DMS114 treated with DMSO at 0.1 percent for 48 hours (cell line): ENCODE results near the gene DBF4.
"Not testable (repeated sequence)": the region's sequence is repeated elsewhere in the genome, so short reads cannot be mapped to it uniquely, and the experiment has no call there.

ENCODE experiments used
- DNase-seq: peaks from one replicate; lab custom pipeline; 2025; ENCODE audit not compliant: unreplicated experiment; lab: John Stamatoyannopoulos, UW

DBF4 gene, protein sequence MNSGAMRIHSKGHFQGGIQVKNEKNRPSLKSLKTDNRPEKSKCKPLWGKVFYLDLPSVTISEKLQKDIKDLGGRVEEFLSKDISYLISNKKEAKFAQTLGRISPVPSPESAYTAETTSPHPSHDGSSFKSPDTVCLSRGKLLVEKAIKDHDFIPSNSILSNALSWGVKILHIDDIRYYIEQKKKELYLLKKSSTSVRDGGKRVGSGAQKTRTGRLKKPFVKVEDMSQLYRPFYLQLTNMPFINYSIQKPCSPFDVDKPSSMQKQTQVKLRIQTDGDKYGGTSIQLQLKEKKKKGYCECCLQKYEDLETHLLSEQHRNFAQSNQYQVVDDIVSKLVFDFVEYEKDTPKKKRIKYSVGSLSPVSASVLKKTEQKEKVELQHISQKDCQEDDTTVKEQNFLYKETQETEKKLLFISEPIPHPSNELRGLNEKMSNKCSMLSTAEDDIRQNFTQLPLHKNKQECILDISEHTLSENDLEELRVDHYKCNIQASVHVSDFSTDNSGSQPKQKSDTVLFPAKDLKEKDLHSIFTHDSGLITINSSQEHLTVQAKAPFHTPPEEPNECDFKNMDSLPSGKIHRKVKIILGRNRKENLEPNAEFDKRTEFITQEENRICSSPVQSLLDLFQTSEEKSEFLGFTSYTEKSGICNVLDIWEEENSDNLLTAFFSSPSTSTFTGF

DNA sequence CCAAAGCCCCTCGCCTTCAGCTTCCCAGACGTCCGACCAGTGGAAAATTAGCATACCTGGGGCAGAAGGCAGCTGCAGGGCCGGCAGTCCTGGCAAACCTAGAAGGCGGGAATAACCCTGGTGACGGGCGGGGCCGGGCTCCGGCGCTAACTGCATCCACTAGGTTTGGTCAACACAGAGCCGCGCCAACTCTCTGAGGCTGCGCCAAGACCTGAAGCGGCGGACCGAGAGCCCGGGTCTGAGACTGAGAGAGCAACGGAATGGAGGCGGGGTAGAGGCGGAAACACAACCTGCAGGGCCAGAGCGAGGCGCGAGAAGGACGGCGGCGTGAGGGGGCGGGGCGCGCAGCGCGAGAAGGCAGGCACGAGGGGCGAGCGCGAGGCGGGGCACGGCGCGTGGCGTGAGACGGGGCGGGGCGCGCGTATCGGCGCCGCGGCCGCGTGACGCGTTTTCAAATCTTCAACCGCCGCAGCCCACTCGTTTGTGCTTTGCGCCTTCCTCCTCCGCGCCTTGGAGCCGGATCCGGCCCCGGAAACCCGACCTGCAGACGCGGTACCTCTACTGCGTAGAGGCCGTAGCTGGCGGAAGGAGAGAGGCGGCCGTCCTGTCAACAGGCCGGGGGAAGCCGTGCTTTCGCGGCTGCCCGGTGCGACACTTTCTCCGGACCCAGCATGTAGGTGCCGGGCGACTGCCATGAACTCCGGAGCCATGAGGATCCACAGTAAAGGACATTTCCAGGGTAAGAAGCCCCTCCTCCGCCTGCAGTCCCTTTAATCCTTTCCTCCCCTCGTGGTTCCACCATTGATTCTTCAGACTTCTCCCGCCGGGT lies at the start of gene DBF4, which contains the start of gene SLC25A40:
DBF4 (plus strand) TSS at position 454 of the 829 bp plus-strand sequence; CDS start at position 694, 240 bp downstream.
SLC25A40 (minus strand) TSS at position 321 of the 829 bp plus-strand sequence. CDS start 17,633 bp downstream, outside the sequence.
- DNase-seq = peak; percentile 90

DNA sequence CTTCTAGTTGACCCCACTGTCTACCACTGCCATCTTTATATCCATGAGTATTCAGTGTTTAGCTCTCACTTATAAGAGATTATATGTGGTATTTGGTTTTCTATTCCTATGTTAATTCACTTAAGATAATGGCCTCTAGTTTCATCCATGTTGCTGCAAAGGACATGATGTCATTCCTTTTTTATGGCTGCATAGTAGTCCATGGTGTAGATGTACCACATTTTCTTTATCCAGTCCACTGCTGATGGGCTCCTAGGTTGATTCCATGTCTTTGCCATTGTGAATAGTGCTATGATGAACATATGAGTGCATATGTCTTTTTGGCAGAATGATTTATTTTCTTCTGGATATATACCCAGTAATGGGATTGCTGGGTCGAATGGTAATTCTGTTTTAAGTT lies 47.9 kb upstream of the DBF4 start:
- DNase-seq = not testable (repeated sequence)

DNA sequence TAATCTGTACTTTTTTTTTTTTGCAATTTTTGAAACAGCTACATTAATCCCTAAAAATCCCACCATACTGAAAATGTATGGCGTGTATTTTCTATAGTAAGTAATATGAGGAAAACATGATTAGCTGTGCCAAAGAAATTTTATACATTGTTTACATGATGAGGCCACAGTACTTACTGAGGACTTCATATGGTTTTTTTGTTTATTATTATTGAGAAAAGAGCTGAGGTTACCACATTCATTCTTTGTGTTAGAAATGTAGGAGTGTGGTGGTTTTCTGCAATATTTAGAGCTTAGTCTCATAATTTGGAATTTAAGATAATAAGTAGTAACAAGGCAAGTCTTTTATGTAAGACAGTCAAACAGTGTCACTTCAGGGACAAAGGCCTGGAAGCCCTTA lies 45.2 kb upstream of the DBF4 start:
- no peak for DNase-seq

DNA sequence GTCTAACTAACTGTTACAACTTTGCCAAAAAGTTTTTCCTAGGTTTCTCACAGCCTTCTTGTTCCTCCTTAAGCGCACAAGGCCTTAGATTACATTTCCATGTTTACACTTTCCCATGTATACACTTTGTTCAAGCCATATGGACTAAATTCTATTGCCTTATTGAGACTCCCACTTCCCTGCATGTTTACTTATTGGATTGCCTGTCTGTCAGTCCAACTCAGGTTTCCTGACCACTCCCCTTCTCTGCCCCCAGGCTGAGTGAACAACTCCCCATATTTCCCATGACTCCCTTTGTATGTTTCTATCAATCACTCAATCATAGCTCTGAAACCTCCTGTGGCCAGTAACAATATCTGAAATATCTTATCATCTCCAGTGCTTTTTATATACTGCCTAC lies 43.2 kb upstream of the DBF4 start:
- no peak for DNase-seq

DNA sequence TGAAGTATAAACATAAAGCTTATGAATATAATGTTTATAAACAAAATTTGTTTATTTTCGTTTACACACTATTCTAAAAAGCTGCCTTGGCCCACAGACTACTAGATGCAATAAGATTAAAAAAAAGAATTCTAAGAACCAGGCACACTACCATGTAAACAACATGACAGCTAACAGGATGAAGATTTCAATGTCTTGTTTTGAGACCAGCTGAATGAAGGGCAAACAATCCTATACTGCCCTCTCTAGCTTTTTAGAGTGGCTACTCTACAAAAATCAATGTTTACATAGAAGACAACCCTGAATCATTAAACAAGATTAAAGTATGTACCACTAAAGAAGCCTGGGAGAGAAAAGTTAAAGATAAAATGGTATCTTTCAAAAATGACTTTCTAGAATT lies 38.7 kb upstream of the DBF4 start:
- no peak for DNase-seq

DNA sequence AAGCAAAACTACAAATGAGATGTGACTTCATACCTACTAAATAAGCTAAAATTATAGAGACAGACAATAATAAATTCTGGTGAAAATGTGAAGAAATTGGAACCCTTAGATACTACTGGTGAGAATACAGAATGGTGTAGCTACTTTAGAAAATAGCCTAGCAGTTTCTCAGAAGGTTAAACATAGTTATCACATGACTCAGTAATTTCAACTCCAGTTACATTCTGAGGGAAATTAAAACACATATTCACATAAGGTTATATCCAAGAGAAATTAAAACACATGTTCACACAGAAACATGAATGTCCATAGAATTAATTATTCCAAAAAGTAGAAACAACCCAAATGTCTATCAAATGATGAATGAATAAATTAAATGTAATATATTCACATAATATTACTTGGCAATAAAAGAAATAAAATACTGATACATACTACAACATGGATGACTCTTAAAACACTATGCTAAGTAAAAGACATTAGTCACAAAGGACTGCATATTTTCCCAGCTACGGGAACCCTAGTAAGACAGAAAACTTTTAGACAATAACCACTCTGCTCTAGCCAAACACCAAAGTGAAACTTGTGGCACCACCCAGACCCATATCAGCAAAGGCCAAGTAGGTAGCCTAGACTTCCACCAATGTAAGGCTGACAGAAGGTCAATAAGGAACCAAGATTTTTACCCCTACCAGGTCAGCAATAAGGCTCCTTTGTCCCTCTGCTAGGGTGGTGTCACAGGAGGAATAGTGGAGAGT lies 25.3 kb upstream of the DBF4 start:
- no peak for DNase-seq

DNA sequence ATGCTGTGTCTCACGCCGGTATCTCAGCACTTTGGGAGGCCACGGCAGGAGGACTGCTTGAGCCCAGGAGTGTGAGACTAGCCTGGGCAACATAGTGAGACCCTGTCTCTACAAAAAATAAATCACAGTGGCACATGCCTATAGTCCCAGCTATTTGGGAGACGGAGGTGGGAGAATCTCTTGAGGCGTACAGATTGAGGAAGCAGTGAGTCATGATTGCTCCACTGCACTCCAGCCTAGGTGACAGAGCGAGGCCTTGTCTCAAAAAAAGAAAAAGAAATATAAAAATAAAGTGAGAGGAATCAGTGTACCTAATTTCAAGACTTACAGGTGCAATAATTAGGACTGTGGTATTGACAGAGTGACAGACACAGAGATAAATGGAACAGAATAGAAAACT lies 24.0 kb upstream of the DBF4 start:
- no peak for DNase-seq

DNA sequence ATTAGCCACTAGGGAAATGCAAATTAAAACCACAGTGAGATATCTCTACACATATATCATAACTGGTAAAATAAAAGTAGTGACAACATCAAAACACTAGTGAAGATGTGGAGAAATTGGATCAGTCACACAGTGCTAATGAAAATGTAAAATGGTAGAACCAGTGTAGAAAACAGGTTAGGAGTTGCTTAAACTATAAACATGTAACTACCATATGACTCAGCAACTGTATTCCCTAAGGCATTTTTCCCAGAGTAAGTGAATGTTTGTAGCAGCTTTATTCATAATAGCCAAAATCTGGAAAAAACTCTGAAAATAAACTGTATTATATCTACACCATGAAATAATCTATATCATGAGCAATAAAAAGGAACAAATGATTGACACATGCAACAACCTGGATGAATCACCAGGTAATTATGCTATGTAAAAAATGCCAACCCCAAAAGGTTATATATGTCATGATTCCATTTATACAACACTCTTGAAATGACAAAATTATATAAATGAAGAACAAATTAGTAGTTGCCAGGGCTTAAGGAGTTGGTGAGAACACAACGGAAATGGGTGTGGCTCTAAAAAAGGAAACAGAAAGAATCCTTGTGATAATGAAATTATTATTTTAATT lies 22.9 kb upstream of the DBF4 start:
- no peak for DNase-seq

DNA sequence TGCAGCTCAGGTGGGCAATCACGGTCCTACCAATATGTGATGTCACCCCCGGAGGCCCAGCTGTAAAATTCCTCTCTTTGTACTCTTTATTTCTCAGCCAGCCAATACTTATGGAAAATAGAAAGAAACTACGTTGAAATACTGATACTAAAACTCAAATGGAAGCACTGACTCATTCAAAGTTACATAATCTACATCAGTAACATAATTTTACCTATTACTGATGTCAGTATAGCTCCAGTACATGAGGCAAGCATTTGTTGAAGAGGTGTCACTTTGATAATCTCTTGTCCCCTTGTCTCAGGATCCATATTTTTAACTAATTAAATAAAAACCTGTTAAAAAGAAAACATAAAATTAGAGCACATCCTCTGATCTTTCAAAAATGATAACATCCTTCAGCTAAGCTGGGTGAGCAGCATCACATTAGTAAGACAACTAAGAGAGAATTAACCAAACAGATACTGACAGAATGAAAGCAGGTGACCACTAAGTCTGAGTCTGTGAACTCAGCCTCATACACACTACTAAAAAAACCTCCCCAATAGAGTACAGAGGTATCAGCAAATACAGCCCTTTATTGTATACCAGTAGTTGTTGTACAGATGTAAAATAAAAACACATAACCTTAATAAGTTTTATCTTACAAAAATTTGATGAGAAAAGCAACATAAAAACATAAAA lies 17.7 kb upstream of the DBF4 start:
- DNase-seq = no peak

DNA sequence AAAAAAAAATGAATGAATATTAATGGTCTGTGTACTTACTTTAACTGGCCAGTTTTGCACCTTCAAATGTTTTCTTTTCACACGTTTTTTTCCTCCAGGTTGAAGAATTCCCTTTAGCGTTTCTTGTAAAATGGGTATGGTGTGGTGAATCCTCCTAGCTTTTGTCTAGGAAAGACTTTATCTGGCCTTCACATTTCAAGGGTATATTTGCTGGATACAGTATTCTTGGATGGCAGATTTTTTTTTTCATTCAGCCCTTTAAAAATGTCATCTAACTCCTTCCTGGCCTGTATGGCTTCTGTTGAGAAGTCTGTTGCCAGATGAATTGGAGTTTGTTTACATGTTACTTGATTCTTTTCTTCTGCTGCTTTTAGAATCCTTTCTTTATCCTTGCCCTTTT lies 10.2 kb upstream of the DBF4 start:
- no peak for DNase-seq

DNA sequence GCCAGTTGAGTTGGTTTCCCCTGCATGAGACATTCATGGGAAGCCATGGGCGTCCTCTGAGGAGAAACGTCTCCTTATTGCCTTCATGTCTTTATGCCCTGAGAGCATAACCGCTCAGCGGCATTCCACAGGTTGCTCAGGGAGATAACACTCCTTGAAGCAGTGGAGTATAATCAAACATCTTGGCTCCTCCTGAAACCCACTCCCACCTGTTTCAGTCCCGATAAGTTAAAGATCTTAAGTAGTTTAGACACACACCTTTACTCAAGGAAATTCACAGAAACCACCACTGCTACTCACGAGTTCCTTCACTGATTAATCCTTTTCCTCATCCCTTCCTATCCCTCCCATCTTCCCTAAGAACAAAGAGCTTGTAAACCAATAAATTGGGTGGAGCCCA lies 9.8 kb upstream of the DBF4 start:
- DNase-seq = not testable (repeated sequence)

DNA sequence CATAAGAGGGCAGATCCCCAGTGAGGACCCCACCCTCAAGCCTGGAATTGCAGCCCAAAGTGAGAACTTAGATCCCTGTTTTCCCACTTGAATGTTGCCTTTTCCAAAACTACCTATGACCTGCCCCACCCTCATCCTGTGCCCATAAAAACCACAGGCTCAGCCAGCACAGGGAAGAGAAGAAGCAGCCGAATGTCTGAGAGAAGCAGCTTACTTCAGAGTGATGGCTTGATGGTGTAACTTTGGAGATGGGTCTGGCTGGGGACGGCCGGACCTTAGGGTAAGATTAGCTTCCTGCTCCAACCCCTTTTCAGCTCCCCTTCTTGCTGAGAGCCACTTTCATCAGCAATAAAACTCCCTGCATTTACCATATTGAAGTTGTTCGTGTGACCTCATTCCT lies 5.8 kb upstream of the DBF4 start:
- no peak for DNase-seq

DNA sequence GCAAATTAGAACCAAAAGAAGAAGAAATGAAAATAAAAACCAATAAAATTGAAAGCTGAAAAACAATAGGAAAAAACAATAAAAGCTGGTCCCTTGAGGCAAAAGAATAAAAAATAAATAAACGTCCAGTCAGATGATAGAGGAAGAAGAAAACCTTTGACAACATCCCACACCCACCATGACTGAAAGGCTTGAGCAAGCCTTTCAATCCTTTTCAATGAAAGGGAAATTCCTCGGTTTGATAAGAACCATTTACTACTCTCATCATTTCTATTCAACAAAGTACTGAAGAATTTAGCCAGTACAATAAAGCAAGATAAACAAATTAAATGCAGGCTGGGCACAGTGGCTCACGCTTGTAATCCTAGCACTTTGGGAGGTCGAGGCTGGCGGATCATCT lies 3.9 kb upstream of the DBF4 start:
- DNase-seq = no peak

DNA sequence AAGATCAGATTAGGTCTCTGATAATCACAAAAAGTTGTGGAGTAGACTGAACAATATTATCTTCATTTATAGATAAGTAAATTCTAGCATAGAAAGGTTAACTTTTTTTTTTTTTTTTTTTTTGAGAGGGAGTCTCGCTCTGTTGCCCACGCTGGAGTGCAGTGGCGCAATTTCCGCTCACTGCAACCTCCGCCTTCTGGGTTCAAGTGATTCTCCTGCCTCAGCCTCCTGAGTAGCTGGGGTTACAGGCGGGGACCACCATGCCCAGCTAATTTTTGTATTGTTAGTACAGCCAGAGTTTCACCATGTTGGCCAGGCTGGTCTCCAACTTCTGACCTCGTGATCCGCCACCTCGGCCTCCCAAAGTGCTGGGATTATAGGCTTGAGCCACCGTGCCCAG lies 3.0 kb upstream of the DBF4 start:
- DNase-seq = not testable (repeated sequence)

DNA sequence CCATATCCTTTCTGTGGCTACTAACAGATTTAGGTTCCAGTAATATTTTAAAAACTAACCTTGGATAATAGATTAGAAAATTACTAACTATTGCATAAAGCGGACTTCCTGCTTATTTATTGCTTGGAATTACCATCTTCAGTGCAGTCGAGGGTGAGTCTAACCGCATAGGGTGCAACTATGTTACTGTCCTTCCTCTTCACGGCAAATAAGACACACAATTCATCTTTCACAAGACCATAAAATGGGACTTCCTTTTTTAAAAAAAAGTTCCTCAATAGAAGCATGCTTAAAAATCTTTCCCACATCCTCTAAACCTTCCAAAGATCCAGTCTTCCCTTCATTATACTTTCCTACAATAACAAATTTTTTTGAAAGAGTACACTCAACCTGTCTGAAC lies 2.2 kb upstream of the DBF4 start:
- no peak for DNase-seq

DNA sequence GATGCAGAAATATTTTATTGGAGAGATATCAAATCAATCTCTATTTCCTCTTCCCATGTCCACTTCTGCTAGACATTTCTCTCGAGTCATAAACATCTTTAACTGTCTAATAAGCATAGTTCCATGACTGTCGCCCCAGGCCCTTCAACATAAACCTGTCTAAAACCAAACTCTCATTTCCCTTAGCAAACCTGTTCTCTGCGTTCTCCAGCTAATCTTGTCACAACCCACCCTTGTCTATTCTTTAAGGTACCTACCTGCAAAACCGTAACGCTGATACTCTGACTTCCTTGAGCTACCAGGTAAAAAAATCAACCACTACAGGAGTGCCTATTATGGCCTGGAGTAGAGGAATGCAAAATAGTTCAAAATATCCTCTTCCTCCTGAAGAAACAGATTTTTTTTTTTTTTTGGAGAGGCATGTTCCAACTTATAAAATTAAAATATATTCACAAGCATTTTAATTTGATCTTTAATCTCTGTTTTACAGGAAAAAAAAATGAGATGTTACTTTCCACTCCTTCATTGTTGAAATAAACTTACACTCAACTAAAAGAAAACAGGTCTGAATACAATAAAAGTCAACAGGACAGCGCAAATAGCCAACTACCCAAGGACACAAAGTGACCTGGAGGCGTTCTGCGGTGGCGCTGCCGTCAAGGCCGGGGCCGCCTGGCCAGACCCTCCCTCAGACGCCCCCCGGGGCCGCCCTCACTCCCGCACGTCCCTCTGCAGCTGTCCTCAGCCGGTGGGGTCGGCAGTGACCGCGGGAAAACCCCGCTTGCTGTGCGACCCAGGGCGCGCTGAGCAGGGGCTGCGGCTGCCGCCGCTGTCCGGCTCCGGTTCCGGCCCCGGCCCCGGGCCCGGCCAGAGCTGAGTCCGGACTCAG lies 898 bp upstream of the DBF4 start:
- DNase-seq = no peak

DNA sequence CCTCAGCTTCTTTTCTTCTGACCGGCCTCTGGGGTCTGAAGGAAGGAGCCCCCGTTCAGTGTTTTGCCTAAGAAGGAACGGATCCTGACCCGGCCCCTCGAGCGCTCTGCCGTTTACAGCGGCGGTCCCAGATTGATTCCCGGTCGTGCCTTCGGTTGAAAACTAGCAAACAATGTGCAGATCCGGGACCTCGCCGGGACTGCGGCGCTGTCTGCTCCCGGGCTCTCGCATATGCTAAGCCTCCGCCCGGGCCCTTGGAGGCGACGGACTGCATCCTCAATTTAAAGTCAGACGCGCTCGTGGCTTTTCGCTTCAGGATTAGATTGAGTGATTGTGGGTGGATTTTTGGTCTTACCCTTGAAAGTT lies 559 bp downstream of the DBF4 start:
- no peak for DNase-seq

DNA sequence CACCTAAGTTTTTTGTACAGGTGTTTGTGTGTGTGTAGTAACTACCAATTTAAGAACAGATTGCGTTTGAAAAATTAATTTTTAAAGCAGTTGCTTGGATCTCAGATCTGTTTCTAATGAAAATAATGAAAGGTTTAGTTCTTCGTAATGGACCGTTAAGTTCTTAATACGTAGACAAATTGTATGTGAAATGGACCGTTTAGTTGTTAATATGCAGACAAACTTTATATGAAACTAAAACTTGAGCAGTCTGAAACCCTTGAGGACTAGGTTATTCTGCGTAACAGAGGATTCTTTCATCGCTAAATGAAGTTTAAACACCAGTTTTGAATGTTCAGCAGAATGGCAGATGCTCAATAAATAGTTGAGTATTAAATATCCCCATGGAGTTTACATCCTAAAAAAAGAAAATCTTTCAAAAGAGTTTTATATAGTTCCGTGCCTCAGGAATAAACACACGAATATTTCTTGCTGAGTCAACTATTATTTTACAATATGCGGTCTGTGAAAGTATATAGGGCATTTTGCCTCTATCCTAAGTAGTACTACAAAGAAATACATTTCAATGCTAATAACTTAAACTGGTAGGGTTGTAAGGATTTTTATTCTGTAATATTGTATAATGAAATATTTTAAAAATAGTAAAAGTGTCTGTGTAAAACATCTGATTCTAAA lies 1.2 kb downstream of the DBF4 start:
- DNase-seq = no peak
